Ecto neural progenitor cell (in vitro differentiated cells): ENCODE results near the gene MEN1.

Experiments used
- DNase-seq: peaks from one replicate; pipeline ENCODE4 v3.0.0-alpha.2; 2018; ENCODE audit warnings: low spot score

The MEN1 gene

DNA sequence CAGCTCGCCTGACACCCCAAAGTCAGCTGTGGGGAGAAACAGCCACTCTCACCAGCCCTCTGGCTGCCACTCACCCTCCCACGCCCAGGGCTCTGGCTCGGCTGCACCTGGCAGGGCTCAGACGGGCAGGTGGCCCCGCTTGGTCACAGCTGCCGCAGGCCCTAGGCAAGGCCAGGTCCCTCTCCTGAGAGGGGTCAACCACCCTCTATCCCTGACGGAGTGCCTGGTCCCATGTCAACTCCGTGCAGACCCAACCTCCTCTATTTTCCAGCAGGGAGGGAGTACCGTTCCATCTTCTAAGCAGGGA, 9.2 kb downstream of the MEN1 start:
- DNase-seq, result peak; percentile 39

GRCh38 chr11:64800303-64801157, 9.8 kb downstream of the MEN1 start:
- DNase-seq, result no peak

GRCh38 chr11:64799623-64800302, 10.6 kb downstream of the MEN1 start:
- no peak for DNase-seq

- DNase-seq, result no peak
These were observed 11.1 kb downstream of the MEN1 start for GRCh38 chr11:64799256-64799622.

DNA sequence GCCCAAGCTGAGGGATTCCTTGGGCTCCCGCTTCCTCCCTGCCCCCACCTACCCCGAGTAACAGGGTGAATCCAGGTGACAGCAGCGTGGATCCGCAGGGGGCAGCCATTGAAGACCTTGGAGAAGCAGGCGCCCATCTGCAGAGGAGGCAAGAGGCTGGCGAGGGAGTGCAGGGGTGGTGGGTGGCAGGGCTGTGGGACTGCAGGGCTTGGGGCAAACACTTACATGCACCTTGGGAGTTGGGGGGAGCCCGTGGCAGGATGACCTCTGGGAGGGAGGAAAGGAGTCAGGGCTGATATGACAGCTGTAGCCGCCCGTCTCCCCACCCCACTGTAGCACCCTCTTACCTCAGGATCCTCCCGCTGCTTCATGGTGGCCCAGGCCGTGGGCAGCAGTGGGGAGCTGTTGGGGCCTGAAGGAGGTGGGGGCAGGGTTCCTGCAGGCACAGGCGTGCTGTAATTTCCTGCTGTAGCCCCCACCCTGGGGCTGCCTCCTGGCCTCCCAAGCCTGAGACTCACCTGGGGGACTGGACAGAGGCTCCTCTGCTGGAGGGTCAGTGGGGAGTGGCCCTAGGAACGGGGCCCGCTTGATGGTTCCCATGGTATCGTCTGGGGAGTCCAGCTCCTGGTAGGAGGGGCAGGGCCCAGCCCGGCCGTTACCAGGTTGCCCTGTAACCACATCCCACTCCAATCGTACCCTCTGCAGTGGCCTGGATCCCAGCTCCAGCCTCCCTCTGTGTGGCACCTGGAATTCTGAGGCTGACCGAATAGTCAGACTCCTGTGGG, 13.4 kb downstream of the MEN1 start:
- no peak for DNase-seq

GRCh38 chr11:64796047-64796756, 14.1 kb downstream of the MEN1 start:
- no peak for DNase-seq

- DNase-seq, result no peak
These were observed 15.8 kb downstream of the MEN1 start for GRCh38 chr11:64794526-64794925.

- DNase-seq, result no peak
These were observed 16.8 kb downstream of the MEN1 start for GRCh38 chr11:64793271-64794160.

DNA sequence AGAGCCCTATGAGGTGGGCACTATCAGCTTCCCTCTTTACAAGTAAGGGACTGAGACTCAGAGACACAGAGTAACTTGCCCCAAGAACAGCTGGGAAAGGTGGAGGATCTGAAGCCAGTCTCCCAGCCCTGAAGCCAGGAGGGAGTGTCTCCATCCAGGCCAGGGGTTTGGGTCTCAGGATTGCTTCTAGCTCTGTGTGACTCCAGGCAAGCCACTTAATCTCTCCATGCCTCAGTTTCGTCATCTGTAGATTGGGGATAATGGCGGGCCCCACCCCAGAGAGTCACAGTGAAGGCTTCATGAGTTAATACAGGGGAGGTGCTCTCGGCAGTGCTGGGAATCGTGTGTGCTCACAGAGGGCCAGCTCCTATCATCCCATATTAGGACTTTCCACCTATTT, 17.9 kb downstream of the MEN1 start:
- DNase-seq, result no peak

GRCh38 chr11:64791781-64792291, 18.5 kb downstream of the MEN1 start:
- DNase-seq, result no peak

GRCh38 chr11:64790205-64791095, 19.9 kb downstream of the MEN1 start:
- no peak for DNase-seq

DNA sequence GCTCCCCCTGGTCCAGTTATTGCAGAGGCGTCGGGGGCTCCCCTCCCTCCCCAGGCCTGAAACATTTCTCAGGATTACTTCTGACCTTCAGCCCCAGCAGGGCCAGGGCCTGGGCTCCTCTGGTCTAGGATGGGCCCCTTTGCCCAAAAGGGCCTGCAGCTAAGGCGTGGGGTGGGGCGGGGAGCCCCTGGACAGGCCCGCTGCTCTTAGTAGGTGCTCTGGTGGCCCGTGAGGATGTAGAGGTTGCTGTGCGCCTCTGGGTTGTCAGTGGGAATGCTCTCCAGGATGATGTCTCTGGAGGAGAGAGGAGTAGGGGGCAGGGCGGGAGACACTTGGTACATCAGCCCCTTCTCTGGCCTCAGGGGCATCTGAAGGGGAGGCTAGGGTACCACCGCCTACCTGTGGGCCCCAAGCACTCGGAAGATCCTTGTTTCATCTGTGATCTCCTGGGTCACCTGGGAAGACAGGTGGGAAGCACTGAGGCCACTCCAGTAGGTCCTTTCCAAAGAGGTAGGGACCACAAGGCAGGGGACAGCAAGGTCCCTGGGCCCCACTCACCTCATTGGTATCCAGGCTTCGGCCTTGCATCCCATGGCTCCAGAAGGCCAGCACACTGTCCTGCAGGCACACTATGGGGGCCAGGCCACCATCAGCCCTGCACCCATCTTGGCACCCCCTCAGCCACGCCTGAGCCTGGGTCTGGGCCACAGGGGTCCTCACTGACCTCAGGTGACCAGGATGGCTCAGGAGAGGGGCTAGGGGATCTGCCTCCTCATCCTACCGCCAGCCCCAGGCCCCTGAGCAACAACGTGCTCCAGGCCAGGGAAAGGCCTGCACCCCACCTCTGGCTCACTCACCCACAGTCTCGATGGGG, 20.8 kb downstream of the MEN1 start:
- no peak for DNase-seq

GRCh38 chr11:64788321-64789215, 21.8 kb downstream of the MEN1 start:
- DNase-seq, result peak; percentile 43

GRCh38 chr11:64787526-64788320, 22.6 kb downstream of the MEN1 start:
- peak; percentile 50 for DNase-seq

GRCh38 chr11:64786308-64786707, 24.0 kb downstream of the MEN1 start:
- DNase-seq, result no peak

- DNase-seq, result no peak
These were observed 25.4 kb downstream of the MEN1 start for GRCh38 chr11:64784813-64785581.
